ENCODE data around the gene WNT9A. TPM values are rescaled to one million over a fixed set of nuclear protein-coding genes. Genes with fewer than 3 reads are reported as not detected.
"Not testable (repeated sequence)": the region's sequence is repeated elsewhere in the genome, so short reads cannot be mapped to it uniquely, and the experiment has no call there.

The WNT9A gene, protein sequence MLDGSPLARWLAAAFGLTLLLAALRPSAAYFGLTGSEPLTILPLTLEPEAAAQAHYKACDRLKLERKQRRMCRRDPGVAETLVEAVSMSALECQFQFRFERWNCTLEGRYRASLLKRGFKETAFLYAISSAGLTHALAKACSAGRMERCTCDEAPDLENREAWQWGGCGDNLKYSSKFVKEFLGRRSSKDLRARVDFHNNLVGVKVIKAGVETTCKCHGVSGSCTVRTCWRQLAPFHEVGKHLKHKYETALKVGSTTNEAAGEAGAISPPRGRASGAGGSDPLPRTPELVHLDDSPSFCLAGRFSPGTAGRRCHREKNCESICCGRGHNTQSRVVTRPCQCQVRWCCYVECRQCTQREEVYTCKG
- total RNA-seq, result under 1 TPM in 5 of 6 experiments, not detected in 1; 0.09 to 0.19 (median 0.10) TPM
- long read RNA-seq, result 0 reads

DNA sequence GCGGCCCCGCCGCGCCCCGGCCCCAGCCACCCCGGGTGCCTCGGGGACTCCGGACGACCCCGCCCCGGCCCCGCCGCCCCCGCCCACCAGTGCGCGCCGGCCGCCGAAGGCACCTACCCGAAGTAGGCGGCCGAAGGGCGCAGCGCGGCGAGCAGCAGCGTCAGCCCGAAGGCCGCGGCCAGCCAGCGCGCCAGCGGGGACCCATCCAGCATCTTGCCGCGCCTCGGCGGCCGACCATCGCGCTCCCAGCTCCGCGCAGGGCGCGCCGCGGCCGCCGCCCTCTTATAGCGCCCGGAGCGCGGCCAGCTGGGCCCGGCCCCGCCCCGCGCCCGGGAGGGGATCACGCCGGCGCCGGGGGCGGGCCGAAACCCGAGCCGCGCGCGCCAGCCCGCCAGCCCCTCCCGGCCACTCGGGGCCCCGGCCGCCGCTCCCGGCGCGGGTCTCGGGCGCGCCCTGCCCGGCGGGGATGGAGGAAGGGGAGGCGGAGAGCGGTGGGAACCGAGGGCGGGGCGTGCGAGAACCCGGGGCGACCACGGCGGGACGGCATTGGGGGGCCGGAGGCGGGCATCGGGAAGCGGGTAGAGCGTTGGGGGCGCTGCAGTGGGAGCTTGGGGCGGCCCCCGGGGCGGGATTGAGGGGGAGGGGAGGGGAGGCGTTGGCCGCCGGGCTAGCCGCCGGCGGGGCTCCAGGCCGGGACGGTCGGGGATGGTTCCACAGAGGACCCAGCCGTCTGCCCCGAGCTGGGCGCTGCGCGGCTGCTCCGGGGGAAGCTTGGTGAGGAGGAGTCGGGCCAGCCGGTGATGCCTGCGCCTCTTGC, at the start of gene WNT9A:
TSS of gene WNT9A (minus strand) at position 257 of the 817 bp plus-strand sequence. CDS start at position 212, 45 bp downstream.
- 1% methylated on average over 12 of the region's 120 CpGs for WGBS (ENCODE audit: insufficient coverage, low coverage, low lambda C conversion rate, missing lambda C conversion rate)
- peak; percentile 19 to 47 (median 32) for ATAC-seq
- Histone ChIP-seq H3K9me3 (no peaks in the 10 kb centered on the region), H3K36me3 (no peaks in the 10 kb centered on the region), H3K4me1 (peaks cover 0 to 9% (median 0%) of the 10 kb centered on the region in 4 donors), H3K27ac (no peak within 1 kb of the TSS), H3K4me3 (peak within 1 kb of the TSS; percentile 16 to 36 (median 27)), H3K27me3 (no peaks in the 10 kb centered on the region)
- TF ChIP-seq POLR2A (IDR thresholded peaks at IDR 0.05), result no peak
- TF ChIP-seq, protein P1, sequence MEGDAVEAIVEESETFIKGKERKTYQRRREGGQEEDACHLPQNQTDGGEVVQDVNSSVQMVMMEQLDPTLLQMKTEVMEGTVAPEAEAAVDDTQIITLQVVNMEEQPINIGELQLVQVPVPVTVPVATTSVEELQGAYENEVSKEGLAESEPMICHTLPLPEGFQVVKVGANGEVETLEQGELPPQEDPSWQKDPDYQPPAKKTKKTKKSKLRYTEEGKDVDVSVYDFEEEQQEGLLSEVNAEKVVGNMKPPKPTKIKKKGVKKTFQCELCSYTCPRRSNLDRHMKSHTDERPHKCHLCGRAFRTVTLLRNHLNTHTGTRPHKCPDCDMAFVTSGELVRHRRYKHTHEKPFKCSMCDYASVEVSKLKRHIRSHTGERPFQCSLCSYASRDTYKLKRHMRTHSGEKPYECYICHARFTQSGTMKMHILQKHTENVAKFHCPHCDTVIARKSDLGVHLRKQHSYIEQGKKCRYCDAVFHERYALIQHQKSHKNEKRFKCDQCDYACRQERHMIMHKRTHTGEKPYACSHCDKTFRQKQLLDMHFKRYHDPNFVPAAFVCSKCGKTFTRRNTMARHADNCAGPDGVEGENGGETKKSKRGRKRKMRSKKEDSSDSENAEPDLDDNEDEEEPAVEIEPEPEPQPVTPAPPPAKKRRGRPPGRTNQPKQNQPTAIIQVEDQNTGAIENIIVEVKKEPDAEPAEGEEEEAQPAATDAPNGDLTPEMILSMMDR (IDR thresholded peaks at IDR 0.05), result no peak
- intact Hi-C loops (cut with DNase I), result loop anchor here (5.0 to 10.0 kb wide), 3 partner anchors 183 to 463 kb away; no protein-coding TSS in a partner anchor
- peak; percentile 21 to 53 (median 37) for DNase-seq

GRCh38 chr1:227996187-227996950, 48.6 kb upstream of the WNT9A start:
- 9% methylated on average over 1 of the region's 1 CpG for WGBS (ENCODE audit: insufficient coverage, low coverage, low lambda C conversion rate, missing lambda C conversion rate)
- intact Hi-C loops (cut with DNase I), result no loop called here
- H3K27me3 ChIP-seq, result no peaks in the 10 kb centered on the region
- no peak for ATAC-seq
- no peak overlapping the region for H3K27ac ChIP-seq
- TF ChIP-seq, protein P1 (IDR thresholded peaks at IDR 0.05), result no peak
- TF ChIP-seq POLR2A (IDR thresholded peaks at IDR 0.05), result no peak
- H3K4me3 ChIP-seq, result no peak overlapping the region
- H3K9me3 ChIP-seq, result no peaks in the 10 kb centered on the region
- DNase-seq, result no peak
- no peaks in the 10 kb centered on the region for H3K4me1 ChIP-seq
- H3K36me3 ChIP-seq, result no peaks in the 10 kb centered on the region

- no peaks in the 10 kb centered on the region for H3K27me3 ChIP-seq
- 58% methylated on average over 4 of the region's 7 CpGs for WGBS (ENCODE audit: insufficient coverage, low coverage, low lambda C conversion rate, missing lambda C conversion rate)
- H3K4me3 ChIP-seq, result no peak overlapping the region
- ATAC-seq (no peak), DNase-seq (no peak)
- H3K4me1 ChIP-seq, result no peaks in the 10 kb centered on the region
- H3K9me3 ChIP-seq, result no peaks in the 10 kb centered on the region
- TF ChIP-seq, protein P1 (IDR thresholded peaks at IDR 0.05), result no peak
- TF ChIP-seq POLR2A (IDR thresholded peaks at IDR 0.05), result no peak
- intact Hi-C loops (cut with DNase I), result no loop called here
- no peaks in the 10 kb centered on the region for H3K36me3 ChIP-seq
- no peak overlapping the region for H3K27ac ChIP-seq
Observed at GRCh38 chr1:227994632-227995300, 47.0 kb upstream of the WNT9A start.

GRCh38 chr1:227987181-227987580, 39.4 kb upstream of the WNT9A start:
- ATAC-seq (no peak), DNase-seq (no peak)
- H3K36me3 ChIP-seq, result no peaks in the 10 kb centered on the region
- 74% methylated on average over 2 of the region's 2 CpGs for WGBS (ENCODE audit: insufficient coverage, low coverage, low lambda C conversion rate, missing lambda C conversion rate)
- H3K27me3 ChIP-seq, result peaks cover 0 to 4% of the 10 kb centered on the region in 2 donors
- TF ChIP-seq, protein P1 (IDR thresholded peaks at IDR 0.05), result no peak
- TF ChIP-seq POLR2A (IDR thresholded peaks at IDR 0.05), result no peak
- H3K9me3 ChIP-seq, result no peaks in the 10 kb centered on the region
- H3K4me3 ChIP-seq, result no peak overlapping the region
- intact Hi-C loops (cut with DNase I), result no loop called here
- no peaks in the 10 kb centered on the region for H3K4me1 ChIP-seq
- no peak overlapping the region for H3K27ac ChIP-seq

- H3K27ac ChIP-seq; H3K9me3 ChIP-seq; H3K4me3 ChIP-seq; H3K27me3 ChIP-seq; ATAC-seq; H3K4me1 ChIP-seq; DNase-seq; intact Hi-C loops (cut with DNase I); H3K36me3 ChIP-seq: not testable (repeated sequence)
- 93% methylated on average over 2 of the region's 21 CpGs for WGBS (ENCODE audit: insufficient coverage, low coverage, low lambda C conversion rate, missing lambda C conversion rate)
Observed at GRCh38 chr1:227975583-227976283, 28.0 kb upstream of the WNT9A start.

Data from right lobe of liver (tissue), 6 donors.